Trophoblast cell (in vitro differentiated cells and primary cell): ENCODE data around the gene KLHL30.

Experiments used
- DNase-seq, 2 donors: peaks; one replicate each; pipeline ENCODE4 v3.0.0-alpha.2; 2016
- H2AFZ ChIP-seq: 2 replicates; pipeline ENCODE4 v1.6.1; 2013; ENCODE audit warnings: low read length, moderate library complexity, mild to moderate bottlenecking; ENCODE audit not compliant: insufficient read depth, poor library complexity
- H2AK5ac ChIP-seq: 2 replicates; pipeline ENCODE4 v1.6.1; 2013; ENCODE audit warnings: mild to moderate bottlenecking, low read length
- H2BK120ac ChIP-seq: 2 replicates; pipeline ENCODE4 v1.6.1; 2013; ENCODE audit warnings: low read length, mild to moderate bottlenecking, moderate library complexity; ENCODE audit not compliant: insufficient read depth, poor library complexity
- H2BK12ac ChIP-seq: 2 replicates; pipeline ENCODE4 v1.6.1; 2013; ENCODE audit warnings: mild to moderate bottlenecking, low read length, moderate library complexity
- H2BK5ac ChIP-seq: 2 replicates; pipeline ENCODE4 v1.6.1; 2013; ENCODE audit warnings: low read length, low read depth, moderate library complexity, mild to moderate bottlenecking; ENCODE audit not compliant: poor library complexity
- H3K14ac ChIP-seq: 2 replicates; pipeline ENCODE4 v1.6.1; 2013; ENCODE audit warnings: mild to moderate bottlenecking, low read length
- H3K18ac ChIP-seq: 2 replicates; pipeline ENCODE4 v1.6.1; 2013; ENCODE audit warnings: mild to moderate bottlenecking, low read length
- H3K23ac ChIP-seq: 2 replicates; pipeline ENCODE4 v1.6.1; 2013; ENCODE audit warnings: low read length
- H3K27ac ChIP-seq: 2 replicates; pipeline ENCODE4 v1.5.1; 2013; ENCODE audit warnings: low read depth, mild to moderate bottlenecking, inconsistent platforms, low read length, moderate library complexity
- H3K27me3 ChIP-seq: 2 replicates; pipeline ENCODE4 v1.6.1; 2013; ENCODE audit warnings: inconsistent platforms, mild to moderate bottlenecking, low read length, moderate library complexity; ENCODE audit not compliant: insufficient read depth
- H3K36me3 ChIP-seq, 2 experiments: 1 replicate in 1 of 2; 2 replicates in 1 of 2; pipeline ENCODE4 v1.6.1; 2013; ENCODE audit warnings: low read length in 2 of 2, mild to moderate bottlenecking in 2 of 2, moderate library complexity in 1 of 2; ENCODE audit not compliant: insufficient read depth in 2 of 2, control insufficient read depth in 1 of 2
- H3K4ac ChIP-seq: 2 replicates; pipeline ENCODE4 v1.6.1; 2013; ENCODE audit warnings: low read depth, mild to moderate bottlenecking, low read length, moderate library complexity
- H3K4me1 ChIP-seq, 2 experiments: 1 replicate in 1 of 2; 2 replicates in 1 of 2; pipeline ENCODE4 v1.6.1; 2013; ENCODE audit warnings: low read length in 2 of 2, mild to moderate bottlenecking in 2 of 2, moderate library complexity in 1 of 2; ENCODE audit not compliant: insufficient read depth in 2 of 2, control insufficient read depth in 1 of 2
- H3K4me2 ChIP-seq: 2 replicates; pipeline ENCODE4 v1.6.1; 2013; ENCODE audit warnings: inconsistent platforms, mild to moderate bottlenecking, low read length, moderate library complexity
- H3K4me3 ChIP-seq: 2 replicates; pipeline ENCODE4 v1.5.1; 2013; ENCODE audit warnings: mild to moderate bottlenecking, low read depth, low read length, inconsistent platforms
- H3K79me1 ChIP-seq: one replicate; pipeline ENCODE4 v1.6.1; 2013; ENCODE audit warnings: low read length
- H3K79me2 ChIP-seq: 2 replicates; pipeline ENCODE4 v1.6.1; 2013; ENCODE audit warnings: low read length, mild to moderate bottlenecking; ENCODE audit not compliant: control insufficient read depth, insufficient read depth, poor library complexity
- H3K9ac ChIP-seq: 2 replicates; pipeline ENCODE4 v1.6.1; 2013; ENCODE audit warnings: mild to moderate bottlenecking, low read length
- H3K9me3 ChIP-seq: 2 replicates; pipeline ENCODE4 v1.6.1; 2013; ENCODE audit warnings: low read depth, mild to moderate bottlenecking, control low read depth, inconsistent platforms, low read length; ENCODE audit not compliant: insufficient read depth
- H4K12ac ChIP-seq: 2 replicates; pipeline ENCODE4 v1.6.1; 2013; ENCODE audit warnings: low read depth, mild to moderate bottlenecking, low read length, moderate library complexity
- H4K8ac ChIP-seq: 2 replicates; pipeline ENCODE4 v1.6.1; 2013; ENCODE audit warnings: low read depth, mild to moderate bottlenecking, low read length, moderate library complexity
- H4K91ac ChIP-seq: one replicate; pipeline ENCODE4 v1.6.1; 2013; ENCODE audit warnings: low read depth, mild to moderate bottlenecking, low read length, moderate library complexity
- WGBS: extraction: QIAGEN DNeasy Blood & Tissue Kit; methylation state at CpG from one replicate; pipeline ENCODE4 v1.1.7; 2013; ENCODE audit warnings: missing lambda C conversion rate; ENCODE audit not compliant: insufficient read length, insufficient coverage; ENCODE audit errors: extremely low coverage; 5-methylcytosine and 5-hydroxymethylcytosine counted together

The KLHL30 gene

DNA sequence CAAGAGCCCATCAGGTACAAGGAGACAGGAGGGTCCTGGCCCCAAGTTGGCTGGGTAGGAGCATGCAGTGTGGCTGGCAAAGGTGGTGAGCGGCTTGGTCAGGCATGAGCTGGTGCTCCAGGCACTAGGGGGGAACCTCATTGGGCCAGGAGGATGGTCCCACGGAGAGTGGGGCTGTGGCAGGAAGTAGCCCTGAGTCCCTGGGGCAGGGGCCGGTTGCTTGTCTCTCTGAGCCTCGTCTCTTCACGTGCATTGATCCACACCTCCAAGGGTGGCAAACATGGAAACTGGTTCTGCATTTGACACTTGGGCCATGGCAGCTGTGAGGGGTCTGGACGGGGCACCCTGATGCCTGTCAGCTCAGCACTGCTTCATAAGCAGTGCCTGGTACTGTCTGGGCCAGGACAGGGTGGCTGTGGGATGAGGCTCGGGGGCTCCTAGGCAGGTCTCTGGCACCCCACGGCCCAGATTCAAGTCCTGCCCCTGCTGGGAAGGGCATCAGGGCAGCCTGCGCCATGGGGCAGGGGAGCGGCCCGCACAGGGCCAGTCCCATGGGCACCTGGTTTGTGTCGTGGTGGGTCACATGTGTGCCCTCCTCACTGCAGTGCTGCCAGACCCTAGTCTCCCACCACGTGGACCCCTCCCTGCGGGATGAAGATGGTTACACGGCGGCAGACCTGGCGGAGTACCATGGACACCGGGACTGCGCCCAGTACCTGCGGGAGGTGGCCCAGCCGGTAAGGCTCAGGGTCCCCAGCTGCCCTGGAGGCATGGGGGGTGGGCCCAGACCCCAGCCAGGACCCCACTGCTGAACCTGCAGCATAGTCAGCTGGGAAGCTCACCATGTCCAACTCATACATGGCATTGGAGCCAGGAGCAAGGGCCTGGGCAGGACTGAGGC, 21.9 kb upstream of the KLHL30 start:
- Histone ChIP-seq H3K4ac (no peak overlapping the region), H2AFZ (no peak overlapping the region), H3K9ac (no peak overlapping the region), H3K79me1 (no peaks in the 10 kb centered on the region), H3K4me3 (no peak overlapping the region), H4K12ac (no peak overlapping the region), H3K79me2 (no peaks in the 10 kb centered on the region), H2AK5ac (no peak overlapping the region), H4K8ac (no peak overlapping the region), H3K36me3 (no peaks in the 10 kb centered on the region), H3K18ac (no peak overlapping the region), H3K14ac (no peak overlapping the region), H3K23ac (no peak overlapping the region), H2BK120ac (no peak overlapping the region), H3K27ac (no peak overlapping the region), H3K9me3 (peaks cover 5% of the 10 kb centered on the region), H2BK12ac (no peak overlapping the region), H4K91ac (no peak overlapping the region), H3K4me1 (no peaks in the 10 kb centered on the region), H3K4me2 (no peak overlapping the region), H2BK5ac (no peak overlapping the region), H3K27me3 (no peaks in the 10 kb centered on the region)
- DNase-seq, result no peak
- WGBS, result no CpG with 5 or more reads among the region's 21 CpGs

DNA sequence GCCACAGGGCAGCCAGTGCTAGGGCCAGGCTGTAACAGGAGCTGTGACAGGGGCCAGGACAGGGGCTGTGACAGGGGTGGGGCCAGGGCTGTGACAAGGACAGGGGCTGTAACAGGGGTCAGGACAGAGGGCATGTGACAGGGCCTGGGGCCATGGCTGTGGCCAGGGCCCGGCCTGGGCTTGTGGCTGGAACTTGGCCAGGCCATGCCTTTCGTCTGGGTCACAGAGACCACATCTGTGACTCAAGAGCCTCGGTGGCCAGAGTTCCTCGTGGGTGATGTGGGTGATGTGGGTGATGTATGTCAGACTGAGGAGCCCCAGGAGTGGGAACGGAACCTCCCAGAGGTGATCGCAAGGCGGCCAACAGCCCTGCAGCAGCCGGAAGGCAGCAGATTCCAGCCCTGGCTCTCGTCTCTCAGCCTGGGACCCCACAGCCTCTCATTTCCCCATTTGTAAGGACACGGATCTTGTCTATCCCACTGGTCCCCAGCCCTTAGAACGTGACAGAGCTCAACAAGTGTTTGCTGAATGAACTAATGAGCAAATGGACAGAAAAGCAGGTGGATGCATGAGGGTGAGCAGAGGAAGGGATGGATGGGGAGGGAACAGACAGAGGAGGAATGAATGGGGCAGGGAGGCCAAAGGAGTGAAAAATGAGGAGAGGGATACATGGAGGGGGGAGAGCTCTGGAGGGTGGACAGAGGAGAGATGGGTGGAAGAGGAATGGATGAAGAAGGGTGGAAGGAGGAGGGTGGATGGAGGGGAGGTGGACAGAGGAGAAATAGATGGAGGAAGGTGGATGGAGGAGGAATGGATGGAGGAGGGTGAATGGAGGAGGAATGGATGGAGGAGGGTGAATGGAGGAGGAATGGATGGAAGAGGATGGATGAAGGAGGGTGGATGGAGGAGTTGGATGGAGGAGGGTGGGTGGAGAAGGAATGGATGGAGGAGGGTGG, 21.0 kb upstream of the KLHL30 start:
- no peaks in the 10 kb centered on the region for H3K27me3 ChIP-seq
- H3K14ac ChIP-seq, result no peak overlapping the region
- H3K4me2 ChIP-seq, result no peak overlapping the region
- H3K4me3 ChIP-seq, result no peak overlapping the region
- H3K9me3 ChIP-seq, result peaks cover 5% of the 10 kb centered on the region
- no peaks in the 10 kb centered on the region for H3K79me1 ChIP-seq
- no peak overlapping the region for H2AK5ac ChIP-seq
- H3K36me3 ChIP-seq, result no peaks in the 10 kb centered on the region
- WGBS, result no CpG with 5 or more reads among the region's 11 CpGs
- no peak overlapping the region for H4K8ac ChIP-seq
- no peak overlapping the region for H2AFZ ChIP-seq
- H3K4me1 ChIP-seq, result no peaks in the 10 kb centered on the region
- H3K79me2 ChIP-seq, result no peaks in the 10 kb centered on the region
- no peak overlapping the region for H2BK5ac ChIP-seq
- peak in 1 of 2 donors; percentile 58 for DNase-seq
- H4K91ac ChIP-seq, result no peak overlapping the region
- H3K23ac ChIP-seq, result no peak overlapping the region
- H3K18ac ChIP-seq, result no peak overlapping the region
- no peak overlapping the region for H2BK120ac ChIP-seq
- H2BK12ac ChIP-seq, result no peak overlapping the region
- no peak overlapping the region for H3K9ac ChIP-seq
- no peak overlapping the region for H3K4ac ChIP-seq
- no peak overlapping the region for H3K27ac ChIP-seq
- no peak overlapping the region for H4K12ac ChIP-seq

DNA sequence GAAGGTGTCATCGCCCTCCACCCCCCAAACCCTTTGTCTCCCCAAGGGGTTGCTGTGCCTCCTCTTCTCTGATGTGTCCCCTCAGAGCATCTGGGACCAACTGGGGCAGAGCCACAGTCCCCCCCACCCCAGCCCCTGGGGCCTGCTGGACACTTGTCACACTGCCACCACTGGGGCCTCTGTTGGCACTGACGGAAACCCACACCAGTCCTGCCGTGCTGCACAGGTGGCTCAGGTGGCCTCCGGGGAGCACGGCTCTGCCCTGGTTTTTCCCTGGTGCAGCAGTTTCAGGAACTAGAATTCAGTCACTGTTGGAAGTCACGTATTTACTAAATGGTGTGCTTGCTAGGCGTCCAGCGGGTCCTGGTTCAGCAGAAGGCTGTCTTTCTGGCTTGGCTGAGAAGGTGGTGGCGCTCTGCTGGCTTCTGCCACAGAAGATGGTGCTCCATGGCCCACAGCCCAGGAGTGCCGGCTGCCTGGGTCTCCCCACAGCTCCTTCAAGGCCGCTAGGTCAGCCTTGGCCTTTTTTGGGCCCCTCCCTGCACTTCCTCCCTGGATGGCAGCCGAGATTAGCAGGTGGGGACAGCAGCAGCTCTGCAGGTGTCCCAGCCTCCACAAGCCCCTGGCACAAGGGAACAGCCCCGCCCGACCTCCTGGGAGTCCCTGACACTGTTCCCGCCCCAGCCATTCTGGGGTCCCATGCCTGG, 18.6 kb upstream of the KLHL30 start:
- no peaks in the 10 kb centered on the region for H3K79me2 ChIP-seq
- no peak overlapping the region for H3K4me2 ChIP-seq
- no peak overlapping the region for H2BK5ac ChIP-seq
- H2BK12ac ChIP-seq, result no peak overlapping the region
- H3K18ac ChIP-seq, result no peak overlapping the region
- H3K27ac ChIP-seq, result no peak overlapping the region
- WGBS, result no CpG with 5 or more reads among the region's 15 CpGs
- DNase-seq, result no peak
- H2AK5ac ChIP-seq, result no peak overlapping the region
- no peak overlapping the region for H3K4ac ChIP-seq
- H2BK120ac ChIP-seq, result no peak overlapping the region
- no peaks in the 10 kb centered on the region for H3K79me1 ChIP-seq
- H3K4me3 ChIP-seq, result no peak overlapping the region
- H2AFZ ChIP-seq, result no peak overlapping the region
- H4K12ac ChIP-seq, result no peak overlapping the region
- H3K14ac ChIP-seq, result no peak overlapping the region
- H4K8ac ChIP-seq, result no peak overlapping the region
- no peaks in the 10 kb centered on the region for H3K4me1 ChIP-seq
- no peaks in the 10 kb centered on the region for H3K36me3 ChIP-seq
- H3K9me3 ChIP-seq, result peaks cover 3% of the 10 kb centered on the region
- H3K27me3 ChIP-seq, result no peaks in the 10 kb centered on the region
- no peak overlapping the region for H3K9ac ChIP-seq
- H3K23ac ChIP-seq, result no peak overlapping the region
- H4K91ac ChIP-seq, result no peak overlapping the region
